Renal cortex interstitium (tissue), 11 donors: Measurements from ENCODE around the gene TPRX1. TPM values are rescaled to one million over a fixed set of nuclear protein-coding genes. Genes with fewer than 3 reads are reported as not detected.

Experiments
- DNase-seq, 11 donors: peaks; one replicate each; pipeline ENCODE4 v3.0.0-alpha.2; 2013; ENCODE audit warnings: low read depth in 9 of 11, low spot score in 4 of 11; ENCODE audit errors: extremely low read depth in 1 of 11
- polyA plus RNA-seq, 3 donors: library from polyadenylated mRNA; unstranded; fragments of 120-200 nt; gene quantifications; one replicate each; pipeline ENCODE4 v1.2.1, GENCODE V29; 2013; ENCODE audit not compliant: insufficient read length in 3 of 3

Gene TPRX1
- polyA plus RNA-seq, 3 donors: not detected

DNA sequence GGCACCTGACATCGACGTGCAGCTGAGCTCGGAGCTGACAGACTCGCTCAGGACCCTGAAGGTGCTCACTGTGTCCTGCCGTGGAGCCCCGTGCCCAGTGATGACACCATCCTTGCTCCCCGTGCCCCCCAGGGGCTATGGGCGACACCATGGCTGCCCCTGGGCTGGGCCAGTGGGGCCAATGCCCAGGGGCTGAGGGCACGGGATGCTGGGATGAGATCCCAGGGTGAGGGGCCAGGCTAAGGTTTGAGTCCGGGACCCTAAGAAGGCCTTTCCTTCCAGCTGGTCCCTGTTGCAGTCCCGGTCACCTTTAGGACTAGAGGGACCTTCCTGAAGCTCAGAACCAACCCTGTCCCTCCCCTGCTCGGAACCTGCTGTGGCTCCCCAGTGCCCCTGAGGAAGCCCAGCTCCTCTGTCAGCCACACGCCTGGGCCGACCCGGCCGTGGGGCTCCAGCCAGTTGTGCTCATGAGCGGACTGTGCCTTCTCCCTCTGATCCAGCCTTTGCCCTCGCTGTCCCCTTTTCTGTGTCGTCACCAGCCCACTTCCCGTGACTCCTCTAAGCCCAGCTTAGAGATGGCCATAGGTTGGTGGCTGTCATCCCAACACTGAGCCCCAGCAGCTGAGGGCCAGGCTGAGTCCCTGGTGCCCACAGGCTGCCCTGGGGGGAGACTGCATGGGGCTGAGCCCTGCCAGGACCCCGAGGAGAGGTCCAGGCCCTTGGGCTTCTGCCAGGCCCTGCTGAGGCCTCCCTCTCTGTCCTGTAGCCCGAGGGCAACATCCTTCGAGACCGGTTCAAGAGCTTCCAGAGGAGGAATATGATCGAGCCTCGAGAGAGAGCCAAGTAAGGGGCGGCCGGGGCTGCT lies 48.4 kb downstream of the TPRX1 start:
- no peak for DNase-seq

DNA sequence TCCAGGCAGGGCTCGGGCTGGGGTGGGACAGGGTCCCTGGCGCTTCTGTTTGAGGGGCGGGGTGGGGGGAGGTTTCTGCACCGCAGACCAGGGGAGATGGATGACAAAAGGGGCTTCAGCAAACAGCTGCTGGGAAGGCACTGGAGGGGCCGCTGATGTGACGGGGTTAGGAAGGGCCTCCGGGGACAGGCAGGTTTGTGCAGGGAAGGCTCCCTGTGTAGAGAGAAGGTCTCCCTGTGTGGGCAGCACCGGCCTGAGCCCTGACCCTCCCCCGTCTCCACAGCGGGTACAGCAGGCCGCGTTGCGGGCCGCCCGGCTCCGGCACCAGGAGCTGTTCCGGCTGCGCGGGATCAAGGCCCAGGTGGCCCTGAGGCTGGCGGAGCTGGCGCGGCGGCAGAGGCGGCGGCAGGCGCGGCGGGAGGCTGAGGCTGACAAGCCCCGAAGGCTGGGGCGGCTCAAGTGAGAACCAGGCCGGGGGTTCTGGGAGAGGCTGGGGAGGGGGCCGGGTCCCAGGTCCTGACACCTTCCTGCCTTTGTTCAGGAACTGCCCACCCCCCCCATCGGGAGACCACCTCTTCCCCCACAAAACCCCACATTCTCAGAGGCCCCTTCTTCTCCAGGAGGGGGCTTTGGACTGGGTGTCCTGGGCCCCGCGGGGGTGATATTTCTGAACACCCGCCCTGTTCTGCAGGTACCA lies 49.1 kb downstream of the TPRX1 start:
- no peak for DNase-seq

DNA sequence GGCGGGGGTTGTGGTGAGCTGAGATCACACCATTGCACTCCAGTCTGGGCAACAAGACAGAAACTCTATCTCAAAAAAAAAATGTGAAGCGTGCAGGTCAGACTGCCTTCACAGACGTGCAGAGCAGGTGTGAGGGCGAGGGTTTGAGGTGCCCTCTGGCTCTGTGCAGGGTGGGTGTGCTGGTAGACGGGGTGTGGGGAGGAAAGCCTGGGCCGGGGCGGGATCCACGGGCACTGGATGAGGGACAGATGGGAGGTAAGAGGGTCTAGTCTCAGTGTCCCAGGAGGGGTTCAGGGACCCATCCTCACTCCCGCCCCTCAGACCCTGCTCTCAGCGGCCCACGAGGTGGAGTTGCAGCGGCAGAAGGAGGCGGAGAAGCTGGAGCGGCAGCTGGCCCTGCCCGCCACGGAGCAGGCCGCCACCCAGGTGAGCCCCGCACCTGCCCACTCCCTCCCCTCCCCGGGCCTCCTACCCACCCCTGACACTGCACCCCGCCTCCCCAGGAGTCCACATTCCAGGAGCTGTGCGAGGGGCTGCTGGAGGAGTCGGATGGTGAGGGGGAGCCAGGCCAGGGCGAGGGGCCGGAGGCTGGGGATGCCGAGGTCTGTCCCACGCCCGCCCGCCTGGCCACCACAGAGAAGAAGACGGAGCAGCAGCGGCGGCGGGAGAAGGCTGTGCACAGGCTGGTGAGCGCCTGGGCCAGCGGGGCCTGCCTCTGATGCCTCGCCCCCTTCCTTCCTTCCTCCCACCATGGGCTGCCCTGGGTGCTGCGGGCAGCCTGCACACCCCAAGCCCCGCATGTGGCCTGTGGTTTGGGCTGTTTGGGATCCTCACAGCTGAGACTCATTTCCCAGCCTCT lies 49.9 kb downstream of the TPRX1 start:
- no peak for DNase-seq

DNA sequence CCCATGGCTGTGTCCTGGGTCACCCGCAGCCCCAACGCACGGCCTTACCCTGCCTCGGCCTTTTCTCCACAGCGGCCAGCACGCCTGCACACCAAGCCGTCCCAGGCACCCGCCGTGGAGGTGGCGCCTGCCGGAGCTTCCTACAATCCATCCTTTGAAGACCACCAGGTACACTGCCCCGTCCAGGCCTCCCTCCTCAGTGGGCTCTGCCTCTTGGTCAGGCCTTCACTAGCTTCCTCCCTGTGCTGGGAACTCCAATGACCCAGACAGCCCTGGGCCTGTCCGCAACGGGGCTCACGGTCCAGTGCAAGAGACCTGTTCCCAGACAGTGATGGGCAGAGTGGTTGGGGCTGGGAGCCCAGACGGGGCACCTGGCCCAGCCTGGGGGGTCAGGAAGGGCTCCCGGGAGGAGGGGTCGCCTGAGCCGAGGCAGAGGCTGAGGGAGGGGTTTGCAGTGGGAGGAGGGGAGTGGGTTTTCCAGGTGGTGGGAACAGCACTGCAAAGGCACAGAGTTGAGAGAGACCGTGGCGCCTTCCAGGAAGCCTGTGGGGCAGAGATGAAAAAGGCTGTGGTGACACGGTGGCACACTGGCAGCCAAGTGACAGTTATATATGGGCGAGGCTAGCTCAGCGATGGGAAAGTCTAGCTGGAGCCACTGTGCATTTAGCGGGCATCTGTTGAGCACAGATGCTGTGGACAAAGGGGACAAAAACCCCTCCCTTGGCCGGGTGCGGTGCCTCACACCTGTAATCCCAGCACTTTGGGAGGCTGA lies 51.7 kb downstream of the TPRX1 start:
- no peak for DNase-seq

Other genes with a start within 250 kb of the TPRX1 start
- under 1 TPM; 0.24 to 0.31 (median 0.27) TPM for gene ZNF541, start 231.4 kb downstream of the TPRX1 start, polyA plus RNA-seq
- 10 to 100 TPM; 10.2 to 16.6 (median 16.5) TPM for gene BICRA, start 195.4 kb downstream of the TPRX1 start, polyA plus RNA-seq
- gene EHD2, start 91.1 kb downstream of the TPRX1 start, polyA plus RNA-seq: 10 to 100 TPM; 25.3 to 41.6 (median 28.6) TPM
- 100 to 1,000 TPM; 362 to 422 (median 411) TPM for gene NOP53, start 59.0 kb downstream of the TPRX1 start, polyA plus RNA-seq
- 100 to 1,000 TPM; 101 to 136 (median 133) TPM for gene SELENOW, start 25.8 kb downstream of the TPRX1 start, polyA plus RNA-seq
- gene CRX, start 17.4 kb upstream of the TPRX1 start, polyA plus RNA-seq: under 1 TPM in 1 of 3 donors, not detected in 2; 0.04 TPM
- gene TPRX2, start 54.7 kb upstream of the TPRX1 start, polyA plus RNA-seq: not detected
- under 1 TPM; 0.04 to 0.20 (median 0.12) TPM for gene SULT2A1, start 81.8 kb upstream of the TPRX1 start, polyA plus RNA-seq
- gene BSPH1, start 187.6 kb upstream of the TPRX1 start, polyA plus RNA-seq: not detected
- not detected for gene ELSPBP1, start 190.1 kb upstream of the TPRX1 start, polyA plus RNA-seq
- gene CABP5, start 239.5 kb upstream of the TPRX1 start, polyA plus RNA-seq: not detected